ENCODE data around the gene PFDN4. TPM values are rescaled to one million over a fixed set of nuclear protein-coding genes. Genes with fewer than 3 reads are reported as not detected.

Gene PFDN4
- total RNA-seq, 1 experiment from 2014 or later: 90.1 TPM

- H3K9me3 Mint-ChIP-seq: no peaks in the 10 kb centered on the region
- H3K27me3 Mint-ChIP-seq (ENCODE audit: low read depth): peaks cover 45% of the 10 kb centered on the region
- H3K36me3 Mint-ChIP-seq: no peaks in the 10 kb centered on the region
- DNase-seq (ENCODE audit: low spot score) (no peak), ATAC-seq (no peak)
- H3K4me1 Mint-ChIP-seq: peaks cover 17% of the 10 kb centered on the region
- CTCF ChIA-PET: no interaction called here
- H3K27ac Mint-ChIP-seq: no peak overlapping the region
- no peak overlapping the region for H3K4me3 Mint-ChIP-seq
- POLR2A ChIA-PET: no interaction called here
- TF ChIP-seq ZSCAN18 (CRISPR knock-in tag; IDR thresholded peaks at IDR 0.05) (no peak), TCF7 (CRISPR knock-in tag; IDR thresholded peaks at IDR 0.05; ENCODE audit: low read depth) (no peak), ERG (CRISPR knock-in tag; IDR thresholded peaks at IDR 0.05) (no peak), KAT7 (CRISPR knock-in tag; IDR thresholded peaks at IDR 0.05; ENCODE audit: borderline replicate concordance) (no peak), ZNF425 (CRISPR knock-in tag; conservative IDR thresholded peaks at IDR 0.05) (no peak), ZNF232 (CRISPR knock-in tag; IDR thresholded peaks at IDR 0.05) (no peak), SOX15 (CRISPR knock-in tag; IDR thresholded peaks at IDR 0.05) (no peak), IRF1 (CRISPR knock-in tag; IDR thresholded peaks at IDR 0.05) (no peak)
- TF ChIP-seq, protein P1, sequence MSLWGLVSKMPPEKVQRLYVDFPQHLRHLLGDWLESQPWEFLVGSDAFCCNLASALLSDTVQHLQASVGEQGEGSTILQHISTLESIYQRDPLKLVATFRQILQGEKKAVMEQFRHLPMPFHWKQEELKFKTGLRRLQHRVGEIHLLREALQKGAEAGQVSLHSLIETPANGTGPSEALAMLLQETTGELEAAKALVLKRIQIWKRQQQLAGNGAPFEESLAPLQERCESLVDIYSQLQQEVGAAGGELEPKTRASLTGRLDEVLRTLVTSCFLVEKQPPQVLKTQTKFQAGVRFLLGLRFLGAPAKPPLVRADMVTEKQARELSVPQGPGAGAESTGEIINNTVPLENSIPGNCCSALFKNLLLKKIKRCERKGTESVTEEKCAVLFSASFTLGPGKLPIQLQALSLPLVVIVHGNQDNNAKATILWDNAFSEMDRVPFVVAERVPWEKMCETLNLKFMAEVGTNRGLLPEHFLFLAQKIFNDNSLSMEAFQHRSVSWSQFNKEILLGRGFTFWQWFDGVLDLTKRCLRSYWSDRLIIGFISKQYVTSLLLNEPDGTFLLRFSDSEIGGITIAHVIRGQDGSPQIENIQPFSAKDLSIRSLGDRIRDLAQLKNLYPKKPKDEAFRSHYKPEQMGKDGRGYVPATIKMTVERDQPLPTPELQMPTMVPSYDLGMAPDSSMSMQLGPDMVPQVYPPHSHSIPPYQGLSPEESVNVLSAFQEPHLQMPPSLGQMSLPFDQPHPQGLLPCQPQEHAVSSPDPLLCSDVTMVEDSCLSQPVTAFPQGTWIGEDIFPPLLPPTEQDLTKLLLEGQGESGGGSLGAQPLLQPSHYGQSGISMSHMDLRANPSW (CRISPR knock-in tag; conservative IDR thresholded peaks at IDR 0.05; ENCODE audit: low read depth): no peak
- TF ChIP-seq, protein P2, sequence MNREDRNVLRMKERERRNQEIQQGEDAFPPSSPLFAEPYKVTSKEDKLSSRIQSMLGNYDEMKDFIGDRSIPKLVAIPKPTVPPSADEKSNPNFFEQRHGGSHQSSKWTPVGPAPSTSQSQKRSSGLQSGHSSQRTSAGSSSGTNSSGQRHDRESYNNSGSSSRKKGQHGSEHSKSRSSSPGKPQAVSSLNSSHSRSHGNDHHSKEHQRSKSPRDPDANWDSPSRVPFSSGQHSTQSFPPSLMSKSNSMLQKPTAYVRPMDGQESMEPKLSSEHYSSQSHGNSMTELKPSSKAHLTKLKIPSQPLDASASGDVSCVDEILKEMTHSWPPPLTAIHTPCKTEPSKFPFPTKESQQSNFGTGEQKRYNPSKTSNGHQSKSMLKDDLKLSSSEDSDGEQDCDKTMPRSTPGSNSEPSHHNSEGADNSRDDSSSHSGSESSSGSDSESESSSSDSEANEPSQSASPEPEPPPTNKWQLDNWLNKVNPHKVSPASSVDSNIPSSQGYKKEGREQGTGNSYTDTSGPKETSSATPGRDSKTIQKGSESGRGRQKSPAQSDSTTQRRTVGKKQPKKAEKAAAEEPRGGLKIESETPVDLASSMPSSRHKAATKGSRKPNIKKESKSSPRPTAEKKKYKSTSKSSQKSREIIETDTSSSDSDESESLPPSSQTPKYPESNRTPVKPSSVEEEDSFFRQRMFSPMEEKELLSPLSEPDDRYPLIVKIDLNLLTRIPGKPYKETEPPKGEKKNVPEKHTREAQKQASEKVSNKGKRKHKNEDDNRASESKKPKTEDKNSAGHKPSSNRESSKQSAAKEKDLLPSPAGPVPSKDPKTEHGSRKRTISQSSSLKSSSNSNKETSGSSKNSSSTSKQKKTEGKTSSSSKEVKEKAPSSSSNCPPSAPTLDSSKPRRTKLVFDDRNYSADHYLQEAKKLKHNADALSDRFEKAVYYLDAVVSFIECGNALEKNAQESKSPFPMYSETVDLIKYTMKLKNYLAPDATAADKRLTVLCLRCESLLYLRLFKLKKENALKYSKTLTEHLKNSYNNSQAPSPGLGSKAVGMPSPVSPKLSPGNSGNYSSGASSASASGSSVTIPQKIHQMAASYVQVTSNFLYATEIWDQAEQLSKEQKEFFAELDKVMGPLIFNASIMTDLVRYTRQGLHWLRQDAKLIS (CRISPR knock-in tag; IDR thresholded peaks at IDR 0.05; ENCODE audit: borderline replicate concordance): no peak
- TF ChIP-seq, protein P3, sequence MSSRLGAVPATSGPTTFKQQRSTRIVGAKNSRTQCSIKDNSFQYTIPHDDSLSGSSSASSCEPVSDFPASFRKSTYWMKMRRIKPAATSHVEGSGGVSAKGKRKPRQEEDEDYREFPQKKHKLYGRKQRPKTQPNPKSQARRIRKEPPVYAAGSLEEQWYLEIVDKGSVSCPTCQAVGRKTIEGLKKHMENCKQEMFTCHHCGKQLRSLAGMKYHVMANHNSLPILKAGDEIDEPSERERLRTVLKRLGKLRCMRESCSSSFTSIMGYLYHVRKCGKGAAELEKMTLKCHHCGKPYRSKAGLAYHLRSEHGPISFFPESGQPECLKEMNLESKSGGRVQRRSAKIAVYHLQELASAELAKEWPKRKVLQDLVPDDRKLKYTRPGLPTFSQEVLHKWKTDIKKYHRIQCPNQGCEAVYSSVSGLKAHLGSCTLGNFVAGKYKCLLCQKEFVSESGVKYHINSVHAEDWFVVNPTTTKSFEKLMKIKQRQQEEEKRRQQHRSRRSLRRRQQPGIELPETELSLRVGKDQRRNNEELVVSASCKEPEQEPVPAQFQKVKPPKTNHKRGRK (CRISPR knock-in tag; IDR thresholded peaks at IDR 0.05; ENCODE audit: borderline replicate concordance): no peak
- TF ChIP-seq, protein P4, sequence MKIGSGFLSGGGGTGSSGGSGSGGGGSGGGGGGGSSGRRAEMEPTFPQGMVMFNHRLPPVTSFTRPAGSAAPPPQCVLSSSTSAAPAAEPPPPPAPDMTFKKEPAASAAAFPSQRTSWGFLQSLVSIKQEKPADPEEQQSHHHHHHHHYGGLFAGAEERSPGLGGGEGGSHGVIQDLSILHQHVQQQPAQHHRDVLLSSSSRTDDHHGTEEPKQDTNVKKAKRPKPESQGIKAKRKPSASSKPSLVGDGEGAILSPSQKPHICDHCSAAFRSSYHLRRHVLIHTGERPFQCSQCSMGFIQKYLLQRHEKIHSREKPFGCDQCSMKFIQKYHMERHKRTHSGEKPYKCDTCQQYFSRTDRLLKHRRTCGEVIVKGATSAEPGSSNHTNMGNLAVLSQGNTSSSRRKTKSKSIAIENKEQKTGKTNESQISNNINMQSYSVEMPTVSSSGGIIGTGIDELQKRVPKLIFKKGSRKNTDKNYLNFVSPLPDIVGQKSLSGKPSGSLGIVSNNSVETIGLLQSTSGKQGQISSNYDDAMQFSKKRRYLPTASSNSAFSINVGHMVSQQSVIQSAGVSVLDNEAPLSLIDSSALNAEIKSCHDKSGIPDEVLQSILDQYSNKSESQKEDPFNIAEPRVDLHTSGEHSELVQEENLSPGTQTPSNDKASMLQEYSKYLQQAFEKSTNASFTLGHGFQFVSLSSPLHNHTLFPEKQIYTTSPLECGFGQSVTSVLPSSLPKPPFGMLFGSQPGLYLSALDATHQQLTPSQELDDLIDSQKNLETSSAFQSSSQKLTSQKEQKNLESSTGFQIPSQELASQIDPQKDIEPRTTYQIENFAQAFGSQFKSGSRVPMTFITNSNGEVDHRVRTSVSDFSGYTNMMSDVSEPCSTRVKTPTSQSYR (CRISPR knock-in tag; IDR thresholded peaks at IDR 0.05): no peak
Observed at GRCh38 chr20:54177378-54177777, 30.5 kb upstream of the PFDN4 start.

Measured in WTC11 (cell line).